GM21360 (cell line): Measurements from ENCODE around the gene CCDC61.

Source experiments
- ATAC-seq: cut with Tn5 transposase; IDR thresholded peaks from one replicate; pipeline ENCODE4 v1.9.1; 2021; ENCODE audit warnings: mild to moderate bottlenecking, moderate library complexity; ENCODE audit not compliant: unreplicated experiment

The CCDC61 gene

GRCh38 chr19:45994998-45995714 lies at the start of gene CCDC61:
Gene CCDC61, plus strand, starts transcription at chr19:45995467. Its CDS starts 7,552 bp downstream, at chr19:46003019.
- ATAC-seq: peak; percentile 94

DNA sequence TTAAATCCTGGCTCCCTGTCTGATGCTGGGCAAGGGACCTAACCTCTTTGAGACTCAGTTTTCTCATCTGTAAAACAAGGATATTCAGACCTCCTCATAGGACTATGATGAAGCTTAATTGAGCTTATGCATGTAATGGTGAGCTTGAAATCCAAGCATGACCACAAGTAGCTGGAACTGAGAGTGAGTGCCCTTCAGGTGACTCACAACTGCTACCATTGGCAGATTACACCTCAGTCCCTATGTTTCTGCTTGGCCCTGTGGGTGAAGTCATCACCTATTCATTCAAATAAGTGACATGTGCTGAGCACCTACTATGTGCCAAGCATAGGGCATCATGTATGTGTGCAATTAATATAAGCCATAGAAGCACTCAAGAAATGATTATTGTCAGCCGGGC lies 47.3 kb upstream of the CCDC61 start:
- no peak for ATAC-seq

DNA sequence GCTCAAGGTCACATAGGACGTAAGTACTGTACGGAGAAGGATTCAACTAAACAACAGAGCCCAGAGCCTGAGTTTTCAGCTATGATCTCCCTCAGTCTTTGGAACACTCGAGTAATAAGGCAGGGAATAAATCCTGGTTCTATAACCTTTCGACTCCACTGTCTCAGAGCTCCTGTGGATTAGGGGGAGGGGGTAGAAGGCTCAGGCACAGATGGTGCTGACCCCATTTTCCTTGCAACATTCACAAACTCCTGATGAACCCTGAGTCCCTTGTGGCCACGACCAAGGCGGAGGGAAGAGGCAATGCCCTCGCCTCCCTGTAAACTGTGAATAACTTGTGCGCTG lies 43.0 kb upstream of the CCDC61 start:
- no peak for ATAC-seq

DNA sequence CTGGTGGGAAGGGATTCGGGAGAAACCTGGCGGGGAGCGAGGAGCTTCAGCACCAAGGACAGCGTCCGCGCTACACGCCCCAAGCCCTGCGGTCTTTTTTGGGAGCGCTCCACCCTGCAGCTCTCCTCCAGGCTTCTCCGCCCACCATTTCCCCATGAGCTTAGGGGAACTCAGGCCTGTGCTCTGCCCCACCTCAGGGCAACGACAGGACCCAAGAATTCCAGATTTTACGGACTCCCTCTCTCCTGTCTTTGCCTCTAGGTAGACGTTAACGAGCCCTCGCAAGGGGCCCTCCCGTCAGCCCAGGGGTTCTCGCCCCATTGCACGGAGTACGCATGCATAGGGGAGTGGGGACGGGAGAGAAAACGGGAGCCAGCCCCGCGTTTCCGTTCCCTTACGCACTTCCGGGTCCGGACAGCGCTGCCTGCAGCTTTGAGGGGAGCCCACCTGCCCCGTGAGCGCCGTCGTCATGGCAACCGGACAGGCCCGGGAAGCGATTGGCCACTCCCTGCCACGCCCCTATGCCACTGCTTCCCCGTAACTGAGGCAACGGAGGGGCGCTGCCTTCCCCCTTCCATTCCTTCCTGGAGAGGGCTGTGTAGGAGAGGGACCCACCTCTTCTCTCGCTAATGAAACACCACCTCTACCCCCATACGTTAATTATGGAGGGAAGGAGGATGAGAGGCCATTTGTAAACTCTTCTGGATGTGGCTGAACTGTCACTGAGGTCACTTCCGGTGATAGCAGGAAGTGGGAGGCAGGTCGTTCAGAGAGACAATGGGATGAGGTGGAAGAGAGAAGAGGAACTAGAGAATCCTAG lies 42.4 kb upstream of the CCDC61 start:
- no peak for ATAC-seq

DNA sequence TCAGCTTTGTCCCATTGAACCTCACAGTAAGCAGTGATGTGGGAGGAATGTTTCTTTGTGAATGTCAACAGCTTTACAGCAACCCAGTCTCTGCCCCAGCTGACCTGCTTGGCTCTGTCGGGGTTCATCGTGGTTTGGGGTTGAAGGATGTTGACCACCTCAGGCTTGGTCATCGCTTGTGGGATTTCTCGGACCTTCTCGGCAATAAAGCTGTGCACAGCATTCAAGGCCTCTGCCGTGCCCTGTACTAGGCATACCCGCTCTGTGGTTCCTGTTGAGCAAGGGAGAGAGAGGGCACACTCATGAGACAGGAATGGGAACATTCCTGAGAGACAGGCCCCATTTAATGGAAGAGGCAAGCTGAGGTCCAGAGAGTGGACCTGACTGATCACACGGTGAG lies 41.6 kb upstream of the CCDC61 start:
- no peak for ATAC-seq

- no peak for ATAC-seq
Observed at GRCh38 chr19:45954156-45954555, 41.1 kb upstream of the CCDC61 start.

- ATAC-seq: no peak
Observed at GRCh38 chr19:45955905-45956608, 39.2 kb upstream of the CCDC61 start.

DNA sequence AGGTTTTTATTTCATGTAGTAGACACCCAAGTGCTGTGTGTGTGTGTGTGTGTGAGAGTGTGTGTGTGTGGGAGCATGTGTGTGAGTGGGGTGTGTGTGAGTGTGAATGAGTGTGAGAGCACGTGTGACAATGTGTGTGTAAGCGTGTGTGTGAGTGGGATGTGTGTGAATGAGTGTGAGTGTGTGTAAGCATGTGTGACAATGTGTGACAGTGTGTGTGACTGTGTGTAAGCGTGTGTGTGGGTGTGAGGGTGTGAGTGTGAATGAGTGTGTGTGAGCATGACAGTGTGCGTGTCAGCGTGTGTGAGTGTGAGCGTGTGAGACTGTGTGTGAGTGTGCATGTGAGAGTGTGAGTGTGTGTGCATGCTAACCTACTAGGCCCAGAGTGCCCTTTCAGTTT lies 36.9 kb upstream of the CCDC61 start:
- ATAC-seq: no peak

DNA sequence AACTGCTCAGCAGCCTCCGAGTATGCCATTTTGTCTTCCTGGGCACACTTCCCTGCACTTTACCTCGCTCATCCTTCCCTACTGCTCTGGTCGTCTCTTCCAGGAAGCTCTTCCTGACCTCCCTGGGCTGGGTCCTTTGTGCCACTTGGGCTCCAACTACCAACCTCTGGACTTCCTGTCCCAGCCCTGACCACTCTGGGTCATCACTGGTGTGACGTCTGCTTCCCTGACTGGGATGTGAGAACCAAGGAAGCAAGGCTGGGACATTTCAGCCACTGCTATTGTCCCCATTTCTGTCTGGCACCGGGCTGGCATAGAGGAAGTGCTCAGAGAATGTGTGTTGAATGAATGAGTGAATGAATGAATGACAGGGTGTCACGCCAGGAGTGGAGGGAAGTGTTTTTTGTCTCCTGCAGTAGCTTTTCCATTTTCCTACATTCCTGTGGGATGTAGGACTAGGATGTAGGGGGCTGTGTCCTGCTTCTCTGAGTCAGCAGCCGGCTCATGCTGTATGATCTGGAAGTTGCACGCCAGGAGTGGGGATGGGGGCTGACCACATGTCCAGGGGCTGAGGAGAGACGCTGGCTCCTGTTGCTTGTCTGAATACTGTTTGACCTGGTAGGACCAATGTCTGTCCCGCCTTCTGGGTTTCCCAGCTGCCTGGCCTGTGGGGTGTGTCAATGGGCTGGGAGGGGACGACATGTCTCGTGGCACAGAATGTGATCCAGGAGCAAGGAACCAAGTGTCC lies 36.3 kb upstream of the CCDC61 start:
- no peak for ATAC-seq

DNA sequence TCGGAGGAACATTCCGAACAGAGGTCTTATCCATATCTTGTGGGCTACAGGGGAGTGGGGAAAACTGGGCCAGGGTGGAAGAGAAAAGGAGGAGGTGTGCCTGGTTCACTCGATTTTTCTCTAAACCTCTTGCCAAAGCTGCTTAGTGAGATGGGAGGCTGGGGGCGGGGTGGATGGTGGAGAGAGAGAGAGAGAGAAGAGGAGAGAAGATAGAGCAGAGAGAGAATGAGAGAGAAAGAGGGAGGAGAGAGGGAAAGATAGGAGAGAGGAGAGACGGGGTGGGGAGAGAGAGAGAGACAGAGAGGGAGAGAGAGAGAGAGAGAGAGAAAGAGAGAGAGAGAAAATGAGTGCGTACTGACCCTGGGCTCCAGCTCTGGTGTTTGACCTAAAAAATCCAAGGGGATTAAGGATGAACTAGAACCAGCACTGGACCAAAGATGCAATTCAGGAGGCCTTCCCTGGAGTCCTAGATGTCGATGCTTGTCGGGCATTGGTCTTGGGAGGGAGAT lies 35.7 kb upstream of the CCDC61 start:
- no peak for ATAC-seq

DNA sequence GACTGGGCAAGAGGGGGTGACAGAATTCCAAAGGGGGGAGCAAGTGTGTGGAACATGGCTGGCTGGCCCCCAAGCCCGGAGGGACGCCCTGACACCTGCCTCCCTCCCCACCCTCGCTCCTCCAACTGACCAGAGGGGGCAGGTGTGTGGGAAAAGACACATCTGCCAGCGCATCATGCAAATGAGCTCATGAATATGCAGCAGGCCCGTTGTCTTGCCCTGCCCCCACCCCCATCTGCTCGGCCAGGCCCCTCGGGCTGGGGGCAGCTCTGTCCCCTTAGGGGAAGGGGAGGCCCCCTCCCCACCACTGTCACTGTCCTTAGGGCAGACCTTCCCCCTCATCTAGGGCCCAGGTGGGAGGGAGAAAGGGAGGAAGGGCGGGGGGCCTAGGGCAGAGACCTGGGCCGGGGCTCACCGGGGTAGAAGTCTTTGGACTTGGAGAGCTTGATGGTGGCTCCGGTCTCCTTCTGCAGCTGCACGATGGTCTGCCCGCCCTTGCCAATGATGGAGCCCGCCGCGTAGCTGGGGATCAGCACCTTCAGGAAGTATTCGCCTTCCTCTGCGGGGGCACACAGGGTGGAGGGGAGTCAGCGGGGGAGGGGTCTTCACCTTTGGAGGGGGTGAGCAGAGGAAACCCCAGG lies 34.6 kb upstream of the CCDC61 start:
- no peak for ATAC-seq

DNA sequence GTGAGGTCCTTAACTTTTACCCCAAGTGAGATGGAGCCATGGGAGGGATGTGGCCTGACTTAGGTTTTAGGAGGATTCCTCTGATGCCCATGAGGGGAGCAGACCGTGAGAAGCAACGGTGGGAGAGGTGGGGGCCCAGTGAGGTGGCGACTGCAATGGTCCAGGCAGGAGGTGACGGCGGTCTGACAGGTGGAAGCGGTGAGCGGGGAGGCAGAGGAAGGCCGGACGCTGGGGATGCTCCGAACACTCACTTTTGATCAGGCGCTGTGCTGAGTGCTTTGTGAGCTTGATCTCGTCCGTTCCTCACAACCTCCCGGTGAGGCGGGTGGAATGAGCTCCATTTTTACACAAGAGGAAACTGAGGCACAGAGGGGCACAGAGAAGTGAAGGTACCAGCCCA lies 33.2 kb upstream of the CCDC61 start:
- no peak for ATAC-seq

GRCh38 chr19:45967246-45967645 lies 28.0 kb upstream of the CCDC61 start:
- no peak for ATAC-seq

DNA sequence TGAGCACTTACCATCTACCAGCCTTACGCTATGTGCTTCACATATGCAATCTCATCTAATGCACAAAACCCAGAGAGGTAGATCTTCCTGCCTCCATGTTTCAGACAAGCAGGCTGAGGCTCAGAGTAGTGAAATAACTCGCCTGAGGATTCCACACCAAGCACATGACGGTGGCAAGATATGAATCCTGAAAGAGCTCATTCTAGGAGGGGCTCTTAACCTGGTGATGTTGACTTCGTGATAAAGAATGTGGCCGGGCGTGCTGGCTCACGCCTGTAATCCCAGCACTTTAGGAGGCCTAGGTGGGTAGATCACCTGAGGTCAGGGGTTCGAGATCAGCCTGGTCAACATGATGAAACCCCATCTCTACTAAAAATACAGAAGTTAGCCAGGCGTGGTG lies 26.6 kb upstream of the CCDC61 start:
- ATAC-seq: no peak

GRCh38 chr19:45969676-45970075 lies 25.6 kb upstream of the CCDC61 start:
- ATAC-seq: no peak

- ATAC-seq: no peak
Observed at GRCh38 chr19:45971260-45971902, 23.9 kb upstream of the CCDC61 start.

DNA sequence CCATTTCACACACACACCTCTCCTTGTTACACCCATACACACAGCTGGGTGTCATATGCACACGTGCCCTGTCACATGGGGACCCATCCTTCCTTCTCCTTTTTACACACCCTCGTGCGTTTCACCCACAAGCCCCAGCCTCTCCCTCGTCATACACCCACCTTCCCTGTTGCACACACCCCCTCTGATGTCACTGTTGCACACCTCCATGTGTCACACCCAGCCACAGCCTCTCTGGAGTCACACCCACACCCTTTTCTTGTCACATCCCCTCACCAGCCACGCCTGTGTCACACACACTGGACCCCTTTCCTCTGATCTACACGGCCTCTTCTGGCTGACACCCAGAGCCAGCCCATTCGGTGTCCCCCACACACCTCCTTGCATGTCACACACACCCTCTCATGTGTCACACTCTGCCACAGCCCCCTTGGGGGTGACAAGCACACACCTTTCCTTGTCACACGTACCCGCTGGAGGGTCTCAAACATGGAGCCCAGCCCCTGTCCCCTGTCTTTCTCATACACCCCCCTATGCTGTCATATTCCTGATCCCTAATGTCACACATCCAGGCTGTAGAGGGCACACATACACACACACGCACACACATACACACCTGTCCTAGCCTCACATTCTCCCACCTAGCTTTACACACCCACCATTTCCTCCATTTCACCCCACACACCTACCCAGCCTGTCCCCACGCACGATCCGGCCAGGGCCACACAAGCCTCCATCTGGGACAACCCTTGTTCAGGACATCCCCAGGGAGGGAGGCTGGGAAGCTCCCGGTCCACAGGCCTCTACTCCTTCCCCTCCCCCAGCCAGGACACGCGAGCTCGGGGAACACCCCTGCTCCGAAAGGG lies 23.0 kb upstream of the CCDC61 start:
- ATAC-seq: no peak

GRCh38 chr19:45972947-45973540 lies 22.2 kb upstream of the CCDC61 start:
- no peak for ATAC-seq
